ENCODE results near the gene ATP6V1G2.

The ATP6V1G2 gene

GRCh38 chr6:31548544-31548873 lies 2.1 kb upstream of the ATP6V1G2 start:
- in situ Hi-C loops (cut with MboI; ENCODE audit: low sequenced_read_pairs): no loop called here

- in situ Hi-C loops (cut with MboI; ENCODE audit: low sequenced_read_pairs): no loop called here
Measured at GRCh38 chr6:31547727-31548543, 1.5 kb upstream of the ATP6V1G2 start.

- in situ Hi-C loops (cut with MboI; ENCODE audit: low sequenced_read_pairs): no loop called here
Measured at GRCh38 chr6:31546958-31547726, 734 bp upstream of the ATP6V1G2 start, which contains the start of gene NFKBIL1. NFKBIL1 (plus strand) TSS chr6:31547608; CDS start chr6:31547695, 87 bp downstream.

GRCh38 chr6:31545291-31545690 lies 1.1 kb downstream of the ATP6V1G2 start:
- in situ Hi-C loops (cut with MboI; ENCODE audit: low sequenced_read_pairs): no loop called here

GRCh38 chr6:31544676-31545075 lies 1.7 kb downstream of the ATP6V1G2 start:
- in situ Hi-C loops (cut with MboI; ENCODE audit: low sequenced_read_pairs): no loop called here

- in situ Hi-C loops (cut with MboI; ENCODE audit: low sequenced_read_pairs): no loop called here
Measured at GRCh38 chr6:31543639-31544038, 2.8 kb downstream of the ATP6V1G2 start.

GRCh38 chr6:31541658-31542521 lies 4.5 kb downstream of the ATP6V1G2 start, which contains the start of gene DDX39B:
DDX39B (minus strand) TSS chr6:31542003; CDS start chr6:31540532, 1,471 bp downstream.
- in situ Hi-C loops (cut with MboI; ENCODE audit: low sequenced_read_pairs): no loop called here

- in situ Hi-C loops (cut with MboI; ENCODE audit: low sequenced_read_pairs): no loop called here
Measured at GRCh38 chr6:31541059-31541657, 5.2 kb downstream of the ATP6V1G2 start.

- in situ Hi-C loops (cut with MboI; ENCODE audit: low sequenced_read_pairs): no loop called here
Measured at GRCh38 chr6:31540640-31541039, 5.8 kb downstream of the ATP6V1G2 start.

- in situ Hi-C loops (cut with MboI; ENCODE audit: low sequenced_read_pairs): no loop called here
Measured at GRCh38 chr6:31538805-31539400, 7.5 kb downstream of the ATP6V1G2 start.

- in situ Hi-C loops (cut with MboI; ENCODE audit: low sequenced_read_pairs): no loop called here
Measured at GRCh38 chr6:31535538-31536324, 10.7 kb downstream of the ATP6V1G2 start.

GRCh38 chr6:31534521-31535040 lies 11.8 kb downstream of the ATP6V1G2 start:
- in situ Hi-C loops (cut with MboI; ENCODE audit: low sequenced_read_pairs): no loop called here

GRCh38 chr6:31534011-31534410 lies 12.4 kb downstream of the ATP6V1G2 start:
- in situ Hi-C loops (cut with MboI; ENCODE audit: low sequenced_read_pairs): no loop called here

GRCh38 chr6:31533455-31533841 lies 13.0 kb downstream of the ATP6V1G2 start:
- in situ Hi-C loops (cut with MboI; ENCODE audit: low sequenced_read_pairs): no loop called here

GRCh38 chr6:31532644-31533454 lies 13.6 kb downstream of the ATP6V1G2 start:
- in situ Hi-C loops (cut with MboI; ENCODE audit: low sequenced_read_pairs): no loop called here

GRCh38 chr6:31531771-31532643 lies 14.4 kb downstream of the ATP6V1G2 start:
- in situ Hi-C loops (cut with MboI; ENCODE audit: low sequenced_read_pairs): no loop called here

GRCh38 chr6:31531162-31531561 lies 15.2 kb downstream of the ATP6V1G2 start:
- in situ Hi-C loops (cut with MboI; ENCODE audit: low sequenced_read_pairs): no loop called here
